ENCODE data around the gene SASH1. TPM values are rescaled to one million over a fixed set of nuclear protein-coding genes. Genes with fewer than 3 reads are reported as not detected.

SASH1 gene
- total RNA-seq, 2 donors from 2014 or later, result 33.4 to 36.2 TPM

GRCh38 chr6:148423133-148423532 lies 80.5 kb downstream of the SASH1 start:
- intact Hi-C loops (cut with DNase I), result loop anchor here in 1 of 2 donors (2.0 kb wide), 1 partner anchor 38 kb away; no protein-coding TSS in a partner anchor
- no peak for DNase-seq
- no peak for ATAC-seq

- DNase-seq (no peak), ATAC-seq (peak in 1 of 2 donors; percentile 39)
- intact Hi-C loops (cut with DNase I), result loop anchor here in 1 of 2 donors (2.0 kb wide), 1 partner anchor 37 kb away; no protein-coding TSS in a partner anchor
These were observed 81.1 kb downstream of the SASH1 start for GRCh38 chr6:148423601-148424270.

- DNase-seq (no peak), ATAC-seq (no peak)
- intact Hi-C loops (cut with DNase I), result no loop called here
These were observed 82.8 kb downstream of the SASH1 start for GRCh38 chr6:148425443-148425842.

- DNase-seq (no peak), ATAC-seq (peak in 1 of 2 donors; percentile 20)
- intact Hi-C loops (cut with DNase I), result no loop called here
These were observed 83.8 kb downstream of the SASH1 start for GRCh38 chr6:148426317-148426977.

GRCh38 chr6:148427333-148427732 lies 84.7 kb downstream of the SASH1 start:
- ATAC-seq, result no peak
- intact Hi-C loops (cut with DNase I), result no loop called here
- no peak for DNase-seq

GRCh38 chr6:148429423-148429822 lies 86.8 kb downstream of the SASH1 start:
- DNase-seq, result no peak
- intact Hi-C loops (cut with DNase I), result no loop called here
- ATAC-seq, result no peak

- ATAC-seq, result no peak
- intact Hi-C loops (cut with DNase I), result no loop called here
- no peak for DNase-seq
These were observed 88.3 kb downstream of the SASH1 start for GRCh38 chr6:148430897-148431296.

- ATAC-seq, result no peak
- DNase-seq, result no peak
- intact Hi-C loops (cut with DNase I), result no loop called here
These were observed 88.8 kb downstream of the SASH1 start for GRCh38 chr6:148431413-148431812.

GRCh38 chr6:148431840-148432239 lies 89.2 kb downstream of the SASH1 start:
- DNase-seq, result no peak
- intact Hi-C loops (cut with DNase I), result no loop called here
- no peak for ATAC-seq

- peak; percentile 53 to 75 for ATAC-seq
- intact Hi-C loops (cut with DNase I), result no loop called here
- DNase-seq, result peak; percentile 42
These were observed 90.0 kb downstream of the SASH1 start for GRCh38 chr6:148432462-148433195.

GRCh38 chr6:148435386-148435785 lies 92.7 kb downstream of the SASH1 start:
- intact Hi-C loops (cut with DNase I), result no loop called here
- DNase-seq, result no peak
- no peak for ATAC-seq

GRCh38 chr6:148436466-148436865 lies 93.8 kb downstream of the SASH1 start:
- no peak for ATAC-seq
- intact Hi-C loops (cut with DNase I), result no loop called here

GRCh38 chr6:148438632-148439031 lies 96.0 kb downstream of the SASH1 start:
- DNase-seq, result no peak
- ATAC-seq, result peak in 1 of 2 donors; percentile 12
- intact Hi-C loops (cut with DNase I), result no loop called here

More at GRCh38 chr6:148436466-148436865, 93.8 kb downstream of the SASH1 start:
- DNase-seq, result no peak

- intact Hi-C loops (cut with DNase I), result no loop called here
- DNase-seq (no peak), ATAC-seq (no peak)
These were observed 97.4 kb downstream of the SASH1 start for GRCh38 chr6:148440016-148440415.

GRCh38 chr6:148440877-148441453 lies 98.3 kb downstream of the SASH1 start:
- intact Hi-C loops (cut with DNase I), result no loop called here
- DNase-seq (peak; percentile 87), ATAC-seq (peak; percentile 94 to 97)

- intact Hi-C loops (cut with DNase I), result no loop called here
- ATAC-seq, result peak; percentile 24 to 76
These were observed 98.8 kb downstream of the SASH1 start for GRCh38 chr6:148441454-148441911.

GRCh38 chr6:148443798-148444560 lies 101.3 kb downstream of the SASH1 start:
- intact Hi-C loops (cut with DNase I), result no loop called here
- ATAC-seq, result no peak

More at GRCh38 chr6:148441454-148441911, 98.8 kb downstream of the SASH1 start:
- DNase-seq, result no peak

GRCh38 chr6:148445116-148445515 lies 102.5 kb downstream of the SASH1 start:
- intact Hi-C loops (cut with DNase I), result no loop called here
- no peak for DNase-seq

More at GRCh38 chr6:148443798-148444560, 101.3 kb downstream of the SASH1 start:
- no peak for DNase-seq

GRCh38 chr6:148445620-148446019 lies 103.0 kb downstream of the SASH1 start:
- no peak for DNase-seq
- intact Hi-C loops (cut with DNase I), result no loop called here
- no peak for ATAC-seq

More at GRCh38 chr6:148445116-148445515, 102.5 kb downstream of the SASH1 start:
- no peak for ATAC-seq

Measured in left cardiac atrium (tissue), 4 donors.